ENCODE data around the gene FBXO17. TPM values are rescaled to one million over a fixed set of nuclear protein-coding genes. Genes with fewer than 3 reads are reported as not detected.

The FBXO17 gene
- polyA plus RNA-seq, 1 donor from 2014 or later: not detected

DNA sequence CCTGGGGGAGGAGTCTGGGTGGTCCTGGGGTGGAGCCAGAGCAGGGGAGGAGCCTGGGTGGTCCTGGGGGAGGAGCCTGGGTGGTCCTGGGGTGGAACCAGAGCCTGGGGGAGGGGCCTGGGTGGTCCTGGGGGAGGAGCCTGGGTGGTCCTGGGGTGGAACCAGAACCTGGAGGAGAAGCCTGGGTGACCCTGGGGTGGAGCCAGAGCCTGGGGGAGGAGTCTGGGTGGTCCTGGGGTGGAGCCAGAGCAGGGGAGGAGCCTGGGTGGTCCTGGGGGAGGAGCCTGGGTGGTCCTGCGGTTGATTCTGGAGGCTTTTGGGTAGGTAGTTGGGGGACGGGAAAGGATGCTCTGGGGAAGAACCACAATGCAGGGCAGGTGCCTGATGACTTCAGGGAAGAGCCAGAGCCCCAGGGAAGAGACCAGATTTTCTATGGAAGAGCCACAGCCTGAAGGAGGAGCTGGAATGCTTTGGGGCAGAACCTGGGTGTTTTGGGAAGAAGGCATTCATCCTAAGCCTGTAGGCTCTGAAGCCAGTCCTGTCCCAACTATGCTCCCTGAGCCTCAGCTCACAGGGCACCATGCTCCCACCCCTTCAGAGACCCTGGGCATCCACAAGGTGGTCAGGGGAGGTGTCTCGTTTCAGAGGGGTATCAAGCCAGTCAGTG lies 29.8 kb downstream of the FBXO17 start:
- Histone ChIP-seq H3K9me3 (ENCODE audit: low read length) (no peaks in the 10 kb centered on the region), H3K27me3 (ENCODE audit: insufficient read depth, low read depth, low read length) (no peaks in the 10 kb centered on the region), H3K79me2 (replicated peaks; ENCODE audit: insufficient read depth, low read length) (no peaks in the 10 kb centered on the region), H3K9me2 (ENCODE audit: insufficient read depth, low read length) (no peaks in the 10 kb centered on the region), H3F3A (ENCODE audit: insufficient read depth, low read length, poor library complexity, severe bottlenecking) (no peaks in the 10 kb centered on the region), H3K4me2 (ENCODE audit: low read length) (no peak overlapping the region), H3K4me3 (ENCODE audit: low read length) (no peak overlapping the region), H3K36me3 (ENCODE audit: insufficient read depth, low read length) (no peaks in the 10 kb centered on the region), H3K9ac (ENCODE audit: low read length) (no peak overlapping the region), H2AFZ (ENCODE audit: low read depth, low read length) (no peak overlapping the region), H3K27ac (ENCODE audit: low read length) (no peak overlapping the region), H4K20me1 (ENCODE audit: insufficient read depth) (no peaks in the 10 kb centered on the region)
- TF ChIP-seq MXI1 (conservative IDR thresholded peaks at IDR 0.05; ENCODE audit: poor library complexity, severe bottlenecking) (no peak), EZH2 (IDR thresholded peaks at IDR 0.05; ENCODE audit: borderline replicate concordance, insufficient read depth, low read length, poor library complexity, severe bottlenecking) (no peak), TAF1 (IDR thresholded peaks at IDR 0.05; ENCODE audit: low read depth) (no peak), EP300 (conservative IDR thresholded peaks at IDR 0.05; ENCODE audit: poor library complexity, severe bottlenecking) (no peak), RAD21 (conservative IDR thresholded peaks at IDR 0.05) (no peak), SMC3 (conservative IDR thresholded peaks at IDR 0.05; ENCODE audit: poor library complexity) (no peak), POLR2AphosphoS5 (IDR thresholded peaks at IDR 0.05) (no peak)
- TF ChIP-seq, protein P1, sequence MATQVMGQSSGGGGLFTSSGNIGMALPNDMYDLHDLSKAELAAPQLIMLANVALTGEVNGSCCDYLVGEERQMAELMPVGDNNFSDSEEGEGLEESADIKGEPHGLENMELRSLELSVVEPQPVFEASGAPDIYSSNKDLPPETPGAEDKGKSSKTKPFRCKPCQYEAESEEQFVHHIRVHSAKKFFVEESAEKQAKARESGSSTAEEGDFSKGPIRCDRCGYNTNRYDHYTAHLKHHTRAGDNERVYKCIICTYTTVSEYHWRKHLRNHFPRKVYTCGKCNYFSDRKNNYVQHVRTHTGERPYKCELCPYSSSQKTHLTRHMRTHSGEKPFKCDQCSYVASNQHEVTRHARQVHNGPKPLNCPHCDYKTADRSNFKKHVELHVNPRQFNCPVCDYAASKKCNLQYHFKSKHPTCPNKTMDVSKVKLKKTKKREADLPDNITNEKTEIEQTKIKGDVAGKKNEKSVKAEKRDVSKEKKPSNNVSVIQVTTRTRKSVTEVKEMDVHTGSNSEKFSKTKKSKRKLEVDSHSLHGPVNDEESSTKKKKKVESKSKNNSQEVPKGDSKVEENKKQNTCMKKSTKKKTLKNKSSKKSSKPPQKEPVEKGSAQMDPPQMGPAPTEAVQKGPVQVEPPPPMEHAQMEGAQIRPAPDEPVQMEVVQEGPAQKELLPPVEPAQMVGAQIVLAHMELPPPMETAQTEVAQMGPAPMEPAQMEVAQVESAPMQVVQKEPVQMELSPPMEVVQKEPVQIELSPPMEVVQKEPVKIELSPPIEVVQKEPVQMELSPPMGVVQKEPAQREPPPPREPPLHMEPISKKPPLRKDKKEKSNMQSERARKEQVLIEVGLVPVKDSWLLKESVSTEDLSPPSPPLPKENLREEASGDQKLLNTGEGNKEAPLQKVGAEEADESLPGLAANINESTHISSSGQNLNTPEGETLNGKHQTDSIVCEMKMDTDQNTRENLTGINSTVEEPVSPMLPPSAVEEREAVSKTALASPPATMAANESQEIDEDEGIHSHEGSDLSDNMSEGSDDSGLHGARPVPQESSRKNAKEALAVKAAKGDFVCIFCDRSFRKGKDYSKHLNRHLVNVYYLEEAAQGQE (IDR thresholded peaks at IDR 0.05; ENCODE audit: borderline replicate concordance): no peak
- TF ChIP-seq, protein P2, sequence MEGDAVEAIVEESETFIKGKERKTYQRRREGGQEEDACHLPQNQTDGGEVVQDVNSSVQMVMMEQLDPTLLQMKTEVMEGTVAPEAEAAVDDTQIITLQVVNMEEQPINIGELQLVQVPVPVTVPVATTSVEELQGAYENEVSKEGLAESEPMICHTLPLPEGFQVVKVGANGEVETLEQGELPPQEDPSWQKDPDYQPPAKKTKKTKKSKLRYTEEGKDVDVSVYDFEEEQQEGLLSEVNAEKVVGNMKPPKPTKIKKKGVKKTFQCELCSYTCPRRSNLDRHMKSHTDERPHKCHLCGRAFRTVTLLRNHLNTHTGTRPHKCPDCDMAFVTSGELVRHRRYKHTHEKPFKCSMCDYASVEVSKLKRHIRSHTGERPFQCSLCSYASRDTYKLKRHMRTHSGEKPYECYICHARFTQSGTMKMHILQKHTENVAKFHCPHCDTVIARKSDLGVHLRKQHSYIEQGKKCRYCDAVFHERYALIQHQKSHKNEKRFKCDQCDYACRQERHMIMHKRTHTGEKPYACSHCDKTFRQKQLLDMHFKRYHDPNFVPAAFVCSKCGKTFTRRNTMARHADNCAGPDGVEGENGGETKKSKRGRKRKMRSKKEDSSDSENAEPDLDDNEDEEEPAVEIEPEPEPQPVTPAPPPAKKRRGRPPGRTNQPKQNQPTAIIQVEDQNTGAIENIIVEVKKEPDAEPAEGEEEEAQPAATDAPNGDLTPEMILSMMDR (IDR thresholded peaks at IDR 0.05; ENCODE audit: poor library complexity, severe bottlenecking): no peak

DNA sequence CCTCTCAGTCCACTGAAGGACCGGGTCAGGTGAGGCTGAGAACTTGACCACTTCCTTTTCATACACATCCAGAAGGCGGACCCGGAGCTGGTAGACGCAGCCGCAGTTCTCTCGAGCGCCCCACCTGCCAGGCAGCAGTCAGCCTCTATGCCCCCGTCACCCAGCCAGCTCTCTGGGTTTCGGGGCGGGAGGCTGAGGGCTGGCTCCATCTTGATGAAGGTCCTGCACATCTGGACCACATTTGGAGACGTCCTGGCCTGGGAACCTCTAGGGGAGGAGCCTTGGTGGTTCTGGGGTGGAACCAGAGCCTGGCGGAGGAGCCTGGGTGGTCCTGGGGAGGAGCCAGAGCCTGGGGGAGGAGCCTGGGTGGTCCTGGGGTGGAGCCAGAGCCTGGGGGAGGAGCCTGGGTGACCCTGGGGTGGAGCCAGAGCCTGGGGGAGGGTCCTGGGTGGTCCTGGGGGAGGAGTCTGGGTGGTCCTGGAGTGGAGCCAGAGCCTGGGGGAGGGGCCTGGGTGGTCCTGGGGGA lies 30.5 kb downstream of the FBXO17 start:
- Histone ChIP-seq H3F3A (ENCODE audit: insufficient read depth, low read length, poor library complexity, severe bottlenecking) (no peaks in the 10 kb centered on the region), H3K9me2 (ENCODE audit: insufficient read depth, low read length) (no peaks in the 10 kb centered on the region), H3K36me3 (ENCODE audit: insufficient read depth, low read length) (no peaks in the 10 kb centered on the region), H3K4me2 (ENCODE audit: low read length) (no peak overlapping the region), H3K27me3 (ENCODE audit: insufficient read depth, low read depth, low read length) (no peaks in the 10 kb centered on the region), H3K9me3 (ENCODE audit: low read length) (no peaks in the 10 kb centered on the region), H3K4me3 (ENCODE audit: low read length) (no peak overlapping the region), H4K20me1 (ENCODE audit: insufficient read depth) (no peaks in the 10 kb centered on the region), H2AFZ (ENCODE audit: low read depth, low read length) (no peak overlapping the region), H3K79me2 (replicated peaks; ENCODE audit: insufficient read depth, low read length) (no peaks in the 10 kb centered on the region), H3K27ac (ENCODE audit: low read length) (no peak overlapping the region), H3K9ac (ENCODE audit: low read length) (no peak overlapping the region)
- TF ChIP-seq EP300 (conservative IDR thresholded peaks at IDR 0.05; ENCODE audit: poor library complexity, severe bottlenecking) (no peak), POLR2AphosphoS5 (IDR thresholded peaks at IDR 0.05) (no peak), TAF1 (IDR thresholded peaks at IDR 0.05; ENCODE audit: low read depth) (no peak), SMC3 (conservative IDR thresholded peaks at IDR 0.05; ENCODE audit: poor library complexity) (no peak), MXI1 (conservative IDR thresholded peaks at IDR 0.05; ENCODE audit: poor library complexity, severe bottlenecking) (no peak), RAD21 (conservative IDR thresholded peaks at IDR 0.05) (no peak), EZH2 (IDR thresholded peaks at IDR 0.05; ENCODE audit: borderline replicate concordance, insufficient read depth, low read length, poor library complexity, severe bottlenecking) (no peak)
- TF ChIP-seq, protein P1 (IDR thresholded peaks at IDR 0.05; ENCODE audit: borderline replicate concordance): no peak
- TF ChIP-seq, protein P2 (IDR thresholded peaks at IDR 0.05; ENCODE audit: poor library complexity, severe bottlenecking): no peak

Measured in neural cell (in vitro differentiated cells).